Head of caudate nucleus (tissue), 42 donors: ENCODE measurements around the gene IFITM5.
"Not testable (repeated sequence)": the region's sequence is repeated elsewhere in the genome, so short reads cannot be mapped to it uniquely, and the experiment has no call there.

ENCODE experiments used
- DNase-seq, 42 donors: peaks; one replicate each; pipeline versions ENCODE4 v3.0.0 to v3.0.0-alpha.2; 2020 to 2021; ENCODE audit warnings: mixed read lengths in 7 of 42
- intact Hi-C: fragments of 100-400 bp; cut with DNase I; formaldehyde crosslinking; loops from one replicate; pipeline ENCODE4 v1.15.0; 2022

The IFITM5 gene

DNA sequence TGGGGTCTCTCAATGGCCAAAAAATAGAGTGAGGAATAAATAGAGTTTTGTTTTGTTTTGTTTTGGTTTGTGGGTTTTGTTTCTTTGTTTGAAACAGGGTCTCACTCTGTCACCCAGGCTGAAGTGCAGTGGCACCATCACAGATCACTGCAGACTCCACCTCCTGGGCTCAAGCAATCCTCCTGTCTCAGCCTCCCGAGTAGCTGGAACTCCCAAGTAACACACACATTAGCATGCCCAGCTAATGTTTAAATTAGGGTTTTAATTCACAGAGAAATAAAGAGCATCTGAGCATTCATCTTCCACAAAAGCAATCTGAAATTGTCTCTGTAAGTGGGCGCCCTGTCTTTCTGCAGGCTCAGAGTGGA, 30.5 kb upstream of the IFITM5 start:
- intact Hi-C loops = no loop called here

GRCh38 chr11:328516-329100, 29.3 kb upstream of the IFITM5 start:
- intact Hi-C loops, DNase-seq: not testable (repeated sequence)

More for the DNA sequence above, 30.5 kb upstream of the IFITM5 start:
- DNase-seq = no peak

DNA sequence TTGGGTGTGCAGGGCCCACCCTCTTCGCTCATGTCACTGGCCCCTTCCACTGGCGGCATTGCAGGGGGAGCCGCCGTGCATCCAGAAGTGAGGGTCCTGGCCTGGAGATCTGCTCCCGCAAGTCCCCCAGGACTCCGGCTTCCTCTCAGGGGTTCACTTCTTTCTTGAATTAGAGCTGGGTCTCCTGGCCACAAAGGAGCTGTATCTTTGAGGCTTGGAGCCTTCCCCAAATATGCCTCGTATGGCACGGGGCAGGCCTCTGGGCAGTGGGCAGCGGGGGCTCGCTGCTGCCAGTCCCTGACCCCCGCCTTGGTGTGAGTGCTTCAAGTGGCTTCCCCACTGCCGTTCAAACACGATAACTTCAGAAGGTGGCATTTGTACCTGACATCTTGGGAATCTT, 28.7 kb upstream of the IFITM5 start:
- intact Hi-C loops = no loop called here
- DNase-seq = no peak

DNA sequence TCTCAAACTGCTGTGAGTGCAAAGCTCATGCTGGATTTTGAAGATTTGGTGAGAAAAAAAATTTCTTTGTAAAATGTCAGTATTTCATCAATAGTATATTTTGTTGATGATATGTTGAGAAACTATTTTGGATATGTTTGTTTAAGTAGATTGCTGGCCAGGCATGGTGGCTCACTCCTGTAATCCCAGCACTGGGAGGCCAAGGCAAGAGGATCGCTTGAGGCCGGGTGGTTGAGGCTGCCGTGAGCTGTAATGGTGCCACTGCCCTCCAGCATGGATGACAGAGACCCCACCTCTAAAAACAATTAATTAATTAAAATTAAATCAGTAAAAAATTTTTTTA, 28.2 kb upstream of the IFITM5 start:
- no peak for DNase-seq
- intact Hi-C loops = no loop called here

GRCh38 chr11:326842-327580, 27.7 kb upstream of the IFITM5 start:
- intact Hi-C loops = no loop called here

GRCh38 chr11:326592-326841, 27.2 kb upstream of the IFITM5 start:
- intact Hi-C loops = no loop called here

More at GRCh38 chr11:326842-327580, 27.7 kb upstream of the IFITM5 start:
- DNase-seq = peak in 37 of 42 donors; percentile 22 to 83 (median 54)

DNA sequence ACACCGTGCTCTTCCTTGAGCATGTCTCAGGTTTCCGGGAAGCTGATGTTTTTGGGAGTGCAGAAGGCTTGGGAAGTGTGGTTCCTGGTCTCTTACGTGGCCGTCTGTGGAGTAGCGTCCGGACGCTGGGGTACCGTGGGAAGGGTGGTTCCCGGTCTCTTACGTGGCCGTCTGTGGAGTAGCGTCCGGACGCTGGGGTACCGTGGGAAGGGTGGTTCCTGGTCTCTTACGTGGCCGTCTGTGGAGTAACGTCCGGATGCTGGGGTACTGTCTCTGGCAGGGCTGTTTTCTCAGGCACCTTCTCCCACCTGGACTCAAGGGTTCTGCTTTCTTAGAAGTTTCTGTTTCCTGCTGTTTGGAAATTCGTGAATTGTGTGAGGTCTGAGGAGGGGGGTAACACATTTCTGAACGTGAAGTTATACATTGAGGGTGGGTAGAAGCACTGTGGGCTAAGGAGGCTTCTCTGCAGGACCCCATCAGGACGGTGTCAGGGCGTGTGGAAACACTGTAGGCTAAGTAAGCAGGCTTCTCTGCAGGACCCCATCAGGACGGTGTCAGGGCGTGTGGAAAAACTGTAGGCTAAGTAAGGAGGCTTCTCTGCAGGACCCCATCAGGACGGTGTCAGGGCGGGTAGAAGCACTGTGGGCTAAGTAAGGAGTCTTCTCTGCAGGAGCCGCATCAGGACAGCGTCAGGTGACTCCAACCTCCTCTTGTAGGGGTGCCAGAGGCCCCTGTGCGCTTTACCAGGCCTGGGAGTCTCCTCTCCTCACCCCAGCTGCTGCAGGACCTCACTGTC, 26.7 kb upstream of the IFITM5 start:
- DNase-seq = peak in 1 of 42 donors; percentile 12
- intact Hi-C loops = no loop called here

More at GRCh38 chr11:326592-326841, 27.2 kb upstream of the IFITM5 start:
- DNase-seq = peak in 1 of 42 donors; percentile 17

GRCh38 chr11:324593-325517, 25.5 kb upstream of the IFITM5 start:
- peak in 3 of 42 donors; percentile 36 to 52 (median 43) for DNase-seq
- intact Hi-C loops = not testable (repeated sequence)

DNA sequence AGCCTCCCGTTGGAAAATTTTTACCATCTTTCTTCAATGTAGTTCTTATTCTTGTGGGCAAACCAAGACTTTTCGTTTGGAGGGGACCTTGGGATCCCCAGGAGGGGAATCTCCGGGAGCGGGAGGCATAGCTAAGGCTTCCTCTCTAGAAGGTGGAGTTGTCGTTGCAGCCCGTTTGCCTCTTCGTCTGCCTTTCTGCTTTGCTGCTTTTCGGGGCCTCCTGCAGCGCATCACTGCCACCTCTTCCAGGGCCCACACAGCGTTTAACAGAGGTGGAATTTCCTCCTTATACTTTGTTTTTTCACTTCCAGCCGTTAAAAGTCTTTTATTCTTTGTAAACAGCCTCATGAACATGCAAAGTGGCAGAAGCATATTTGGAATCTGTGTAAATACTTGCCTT, 24.8 kb upstream of the IFITM5 start:
- DNase-seq = peak in 1 of 42 donors; percentile 16

DNA sequence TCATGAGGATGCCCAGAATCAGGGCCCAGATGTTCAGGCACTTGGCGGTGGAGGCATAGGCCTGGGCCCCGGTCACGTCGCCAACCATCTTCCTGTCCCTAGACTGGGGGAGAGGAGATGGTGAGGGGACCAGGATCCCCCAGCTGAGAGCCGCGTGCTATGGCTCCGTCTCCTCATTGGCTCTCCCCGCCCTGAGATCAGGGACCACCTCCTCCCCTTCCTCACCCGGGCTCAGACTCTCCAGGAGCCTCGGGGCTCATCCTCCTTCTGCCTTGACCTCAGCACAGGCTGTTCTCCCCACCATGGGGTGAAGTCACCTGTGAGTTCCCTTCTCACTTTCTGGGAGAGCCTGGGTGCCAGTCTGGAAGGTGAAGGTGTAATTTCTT, 20.6 kb upstream of the IFITM5 start:
- DNase-seq, intact Hi-C loops: not testable (repeated sequence)

More for the DNA sequence above, 24.8 kb upstream of the IFITM5 start:
- intact Hi-C loops = no loop called here

GRCh38 chr11:319121-319887, 20.0 kb upstream of the IFITM5 start:
- DNase-seq, intact Hi-C loops: not testable (repeated sequence)

GRCh38 chr11:318405-319120, 19.2 kb upstream of the IFITM5 start:
- intact Hi-C loops, DNase-seq: not testable (repeated sequence)

- intact Hi-C loops, DNase-seq: not testable (repeated sequence)
Observed at GRCh38 chr11:317668-318404, 18.5 kb upstream of the IFITM5 start.

- no peak for DNase-seq
- intact Hi-C loops = no loop called here
Observed at GRCh38 chr11:316891-317301, 17.6 kb upstream of the IFITM5 start.

DNA sequence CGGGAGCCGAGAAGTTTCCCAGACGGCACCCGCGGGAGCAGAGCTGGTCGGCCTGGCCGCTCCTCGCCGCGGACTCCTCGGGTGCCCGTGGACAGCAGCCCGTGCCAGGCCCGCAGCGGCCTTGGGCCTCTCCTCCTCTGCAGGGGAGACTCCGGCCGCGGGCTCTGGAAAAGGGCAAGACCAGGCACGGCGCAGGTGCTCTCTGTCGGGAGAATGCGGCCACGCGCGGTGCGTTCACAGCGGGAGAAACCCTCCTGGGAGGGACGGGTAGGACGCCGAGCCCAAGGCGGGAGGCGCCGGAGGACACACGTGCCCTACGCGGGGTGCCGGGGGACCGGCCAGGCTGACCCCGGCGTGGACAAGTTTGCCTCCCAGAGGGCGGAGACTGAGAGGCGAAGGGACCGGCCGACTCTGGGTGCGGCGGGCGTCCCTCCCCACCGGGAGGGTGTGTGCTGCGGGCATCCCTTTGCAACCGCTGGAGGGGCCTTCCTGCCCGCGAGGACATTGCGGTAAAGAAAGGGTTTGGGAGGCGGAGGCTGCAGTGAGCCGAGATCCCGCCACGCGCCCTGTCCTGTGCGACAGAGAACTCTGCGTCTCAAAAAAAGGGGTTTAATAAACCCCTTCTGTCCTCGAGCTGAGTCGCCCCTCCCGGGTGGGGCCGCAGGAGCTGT, 16.8 kb upstream of the IFITM5 start:
- DNase-seq = no peak
- intact Hi-C loops = no loop called here

GRCh38 chr11:315516-315994, 16.2 kb upstream of the IFITM5 start:
- no peak for DNase-seq
- intact Hi-C loops = no loop called here
